ENCODE measurements around the gene RARRES2.

RARRES2 gene

DNA sequence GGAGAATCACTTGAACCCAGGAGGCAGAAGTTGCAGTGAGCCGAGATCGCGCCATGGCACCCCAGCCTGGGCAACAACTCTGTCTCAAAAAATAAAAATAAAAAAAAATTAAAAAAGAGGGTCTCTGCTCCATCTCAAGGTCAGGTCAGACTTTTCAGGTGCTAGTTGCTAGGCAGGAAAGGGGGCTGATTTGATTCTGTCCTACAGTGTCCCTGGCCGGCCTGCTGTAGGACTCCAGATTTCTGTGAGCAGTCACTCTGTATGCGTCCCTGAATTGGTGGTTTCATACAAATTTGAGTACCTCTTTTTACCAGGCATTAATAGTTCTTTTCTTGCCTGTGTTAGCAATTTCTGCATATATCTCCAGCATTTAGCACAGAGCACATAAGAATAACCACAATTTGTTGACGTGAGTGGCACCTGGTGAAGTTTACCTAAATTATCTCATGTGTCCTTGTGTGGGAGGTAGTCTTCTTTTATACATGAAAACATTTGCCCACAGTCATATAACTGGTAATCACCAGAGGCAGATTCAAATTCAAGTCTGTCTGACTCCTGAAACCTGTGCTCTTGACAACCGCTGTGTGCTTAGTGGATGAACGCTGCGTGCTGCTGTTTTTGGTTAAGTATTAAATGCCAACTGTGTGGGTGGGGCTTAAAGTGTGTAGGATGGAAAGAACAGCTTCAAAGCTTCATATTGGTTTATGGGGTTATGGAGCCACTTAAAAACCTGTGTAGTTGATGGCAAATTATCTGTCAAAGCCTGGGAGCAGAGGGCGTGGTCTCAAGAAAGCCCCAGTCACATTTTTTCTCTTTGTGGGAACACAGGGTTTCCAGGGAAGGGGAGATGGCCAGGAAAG lies 34.5 kb upstream of the RARRES2 start:
- DNase-seq: no peak

DNA sequence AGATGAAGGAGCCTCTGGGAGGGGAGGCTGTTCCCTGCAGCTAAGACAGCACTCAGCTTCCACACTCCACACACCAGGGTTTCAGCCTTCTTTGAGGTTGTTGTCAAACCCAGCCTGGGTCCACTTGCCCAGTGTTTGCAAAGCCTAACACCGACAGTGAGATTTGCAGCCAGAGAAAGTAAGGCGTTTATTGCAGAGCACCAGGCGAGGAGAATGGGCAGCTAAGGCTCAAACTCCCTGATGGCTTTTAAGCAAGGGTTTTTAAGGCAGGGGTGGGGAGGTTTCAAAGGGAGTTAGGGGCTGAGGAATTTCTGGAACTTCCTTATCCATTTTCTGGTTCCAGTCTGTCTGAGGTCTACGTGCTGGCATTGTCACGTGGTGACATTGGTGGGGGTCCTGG lies 33.0 kb upstream of the RARRES2 start:
- DNase-seq: no peak

DNA sequence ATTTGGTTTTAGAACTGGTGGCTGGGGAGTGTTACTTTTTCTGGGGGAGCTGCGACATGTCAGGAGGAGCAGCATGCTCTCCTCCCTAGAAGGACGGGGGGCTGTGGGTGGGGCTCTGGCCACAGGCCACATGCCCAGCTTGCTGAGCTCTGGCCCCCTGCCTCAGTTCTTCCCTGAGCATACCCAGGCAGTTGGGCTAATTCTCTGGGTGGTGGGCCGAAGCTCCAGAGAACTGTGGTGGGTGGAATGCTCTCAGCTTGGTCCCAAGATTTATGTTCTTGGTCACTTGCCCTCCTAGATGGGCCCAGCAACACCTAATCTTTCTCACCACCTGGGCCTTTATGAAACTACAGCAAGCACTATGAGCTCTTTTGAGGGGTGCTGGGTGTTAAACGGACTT lies 32.6 kb upstream of the RARRES2 start:
- no peak for DNase-seq

DNA sequence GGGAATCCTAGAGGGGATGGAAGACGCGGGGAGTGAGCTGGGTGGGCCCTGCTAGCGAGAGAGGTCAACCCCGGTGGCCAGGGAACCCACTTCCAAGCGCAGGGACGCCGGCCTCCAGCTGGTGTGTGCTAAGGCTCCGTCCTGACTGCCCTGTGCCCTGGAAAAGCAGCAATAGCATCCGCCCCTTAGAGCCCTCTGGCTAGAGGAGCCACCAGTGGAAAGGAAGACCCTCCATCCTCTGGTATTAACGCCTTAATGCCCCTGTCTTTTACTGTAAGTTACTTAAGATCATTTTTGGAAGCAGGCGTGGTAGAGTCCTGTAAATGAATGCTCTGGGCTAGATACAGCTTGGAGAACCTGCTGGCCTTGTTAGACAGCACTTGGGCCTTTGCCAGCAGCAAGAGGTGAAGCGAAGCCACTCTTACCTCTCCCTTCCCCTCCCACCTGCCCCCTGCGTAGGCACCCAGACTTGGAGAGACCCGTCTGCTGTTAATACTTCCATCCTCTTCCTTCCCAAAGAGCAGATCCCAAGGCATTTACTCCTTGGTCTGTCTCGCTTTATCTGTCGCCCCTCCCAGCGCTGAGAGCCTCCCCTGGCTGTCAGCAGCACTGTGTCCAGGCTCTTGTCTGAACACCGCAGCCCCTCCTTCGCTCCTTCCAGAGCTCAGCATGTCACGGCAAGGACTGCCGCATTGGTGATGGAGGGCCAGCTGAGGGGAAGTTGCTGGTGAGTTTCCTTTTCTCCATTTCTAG lies 31.8 kb upstream of the RARRES2 start:
- DNase-seq: no peak

DNA sequence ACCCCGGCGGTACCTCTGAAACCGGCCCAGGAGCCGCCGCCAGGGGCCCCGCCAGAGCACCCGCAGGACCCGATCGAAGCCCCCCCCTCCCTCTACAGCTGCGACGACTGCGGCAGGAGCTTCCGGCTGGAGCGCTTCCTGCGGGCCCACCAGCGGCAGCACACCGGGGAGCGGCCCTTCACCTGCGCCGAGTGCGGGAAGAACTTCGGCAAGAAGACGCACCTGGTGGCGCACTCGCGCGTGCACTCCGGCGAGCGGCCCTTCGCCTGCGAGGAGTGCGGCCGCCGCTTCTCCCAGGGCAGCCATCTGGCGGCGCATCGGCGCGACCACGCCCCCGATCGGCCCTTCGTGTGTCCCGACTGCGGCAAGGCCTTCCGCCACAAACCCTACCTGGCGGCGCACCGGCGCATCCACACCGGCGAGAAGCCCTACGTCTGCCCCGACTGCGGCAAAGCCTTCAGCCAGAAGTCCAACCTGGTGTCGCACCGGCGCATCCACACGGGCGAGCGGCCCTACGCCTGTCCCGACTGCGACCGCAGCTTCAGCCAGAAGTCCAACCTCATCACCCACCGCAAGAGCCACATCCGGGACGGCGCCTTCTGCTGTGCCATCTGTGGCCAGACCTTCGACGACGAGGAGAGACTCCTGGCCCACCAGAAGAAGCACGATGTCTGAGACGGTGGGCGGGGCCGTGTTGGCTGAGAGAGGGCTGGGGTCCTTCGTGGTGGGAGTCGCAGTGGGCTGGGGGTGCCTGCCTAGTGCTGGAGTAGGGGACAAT lies 31.0 kb upstream of the RARRES2 start:
- no peak for DNase-seq

DNA sequence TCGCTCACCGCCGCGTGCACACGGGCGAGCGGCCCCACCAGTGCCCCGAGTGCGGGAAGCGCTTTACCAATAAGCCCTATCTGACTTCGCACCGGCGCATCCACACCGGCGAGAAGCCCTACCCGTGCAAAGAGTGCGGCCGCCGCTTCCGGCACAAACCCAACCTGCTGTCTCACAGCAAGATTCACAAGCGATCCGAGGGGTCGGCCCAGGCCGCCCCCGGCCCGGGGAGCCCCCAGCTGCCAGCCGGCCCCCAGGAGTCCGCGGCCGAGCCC lies 30.5 kb upstream of the RARRES2 start:
- DNase-seq: no peak

DNA sequence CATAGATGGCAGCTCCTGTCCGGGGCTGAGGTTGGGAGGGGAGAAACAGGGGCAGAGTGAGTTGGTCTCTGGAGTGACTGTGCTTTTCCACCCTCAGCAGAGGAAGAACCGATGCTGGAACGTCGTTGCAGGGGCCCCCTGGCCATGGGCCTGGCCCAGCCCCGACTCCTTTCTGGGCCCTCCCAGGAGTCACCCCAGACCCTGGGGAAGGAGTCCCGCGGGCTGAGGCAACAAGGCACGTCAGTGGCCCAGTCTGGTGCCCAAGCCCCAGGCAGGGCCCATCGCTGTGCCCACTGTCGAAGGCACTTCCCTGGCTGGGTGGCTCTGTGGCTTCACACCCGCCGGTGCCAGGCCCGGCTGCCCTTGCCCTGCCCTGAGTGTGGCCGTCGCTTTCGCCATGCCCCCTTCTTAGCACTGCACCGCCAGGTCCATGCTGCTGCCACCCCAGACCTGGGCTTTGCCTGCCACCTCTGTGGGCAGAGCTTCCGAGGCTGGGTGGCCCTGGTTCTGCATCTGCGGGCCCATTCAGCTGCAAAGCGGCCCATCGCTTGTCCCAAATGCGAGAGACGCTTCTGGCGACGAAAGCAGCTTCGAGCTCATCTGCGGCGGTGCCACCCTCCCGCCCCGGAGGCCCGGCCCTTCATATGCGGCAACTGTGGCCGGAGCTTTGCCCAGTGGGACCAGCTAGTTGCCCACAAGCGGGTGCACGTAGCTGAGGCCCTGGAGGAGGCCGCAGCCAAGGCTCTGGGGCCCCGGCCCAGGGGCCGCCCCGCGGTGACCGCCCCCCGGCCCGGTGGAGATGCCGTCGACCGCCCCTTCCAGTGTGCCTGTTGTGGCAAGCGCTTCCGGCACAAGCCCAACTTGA lies 29.9 kb upstream of the RARRES2 start:
- DNase-seq: no peak

DNA sequence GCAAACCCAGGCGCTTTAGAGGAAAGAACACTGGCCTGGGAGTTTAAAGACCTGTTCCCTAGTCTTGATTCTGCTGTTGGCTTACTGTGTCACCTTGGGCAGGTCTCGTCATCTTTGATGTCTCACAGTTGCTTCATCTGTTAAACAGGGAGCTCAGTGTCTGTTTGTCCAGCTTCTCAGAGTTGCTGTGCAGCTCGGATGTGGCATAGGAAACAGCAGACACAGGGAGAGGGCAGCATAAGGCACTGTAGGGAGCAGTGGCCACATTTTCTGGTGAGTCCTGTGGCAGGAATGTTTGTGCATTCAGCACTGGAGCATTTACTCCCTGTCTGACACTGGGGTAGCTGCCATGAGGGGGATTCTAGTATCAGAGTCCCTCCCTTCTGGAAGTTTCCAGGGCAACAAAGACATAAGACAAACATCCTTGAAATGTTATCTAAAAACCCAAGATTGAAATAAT lies 29.2 kb upstream of the RARRES2 start:
- DNase-seq: no peak

DNA sequence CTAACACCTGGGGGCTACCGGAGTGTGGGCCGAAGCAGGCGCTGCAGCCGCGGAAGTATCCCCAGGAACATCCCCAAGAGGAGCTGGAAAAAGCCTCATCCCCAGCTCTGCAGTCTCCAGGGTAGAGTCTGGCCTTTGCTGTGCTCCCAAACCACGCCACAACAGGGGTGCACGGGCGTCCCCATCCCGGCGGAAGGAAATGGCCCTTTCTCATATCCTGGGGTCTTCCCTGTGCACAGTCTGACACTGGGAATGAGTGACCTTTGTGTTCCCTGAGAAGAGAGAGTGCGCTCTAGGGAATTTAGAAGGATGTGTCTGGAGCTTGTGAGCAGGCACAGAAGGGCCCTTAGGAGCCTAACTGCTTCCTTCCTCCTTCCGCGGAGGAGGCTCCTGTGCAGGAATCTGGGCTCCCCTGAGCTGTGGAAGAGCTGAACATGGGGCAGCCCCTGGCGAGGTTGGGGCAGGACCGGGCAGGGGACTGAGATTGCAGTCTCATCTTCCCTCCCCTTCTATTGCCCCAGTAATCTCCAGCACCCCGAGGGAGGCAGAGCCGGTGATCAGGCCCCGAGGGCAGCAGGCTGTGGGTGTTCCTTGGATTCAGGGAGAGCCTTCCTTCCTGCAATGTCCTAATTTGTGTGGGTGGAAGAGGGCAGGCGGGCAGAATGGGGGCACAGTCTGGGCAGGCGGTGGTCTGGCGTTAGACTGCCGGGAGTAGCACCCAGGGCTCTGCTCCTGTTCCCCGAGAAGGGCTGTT lies 28.5 kb upstream of the RARRES2 start:
- DNase-seq: no peak

DNA sequence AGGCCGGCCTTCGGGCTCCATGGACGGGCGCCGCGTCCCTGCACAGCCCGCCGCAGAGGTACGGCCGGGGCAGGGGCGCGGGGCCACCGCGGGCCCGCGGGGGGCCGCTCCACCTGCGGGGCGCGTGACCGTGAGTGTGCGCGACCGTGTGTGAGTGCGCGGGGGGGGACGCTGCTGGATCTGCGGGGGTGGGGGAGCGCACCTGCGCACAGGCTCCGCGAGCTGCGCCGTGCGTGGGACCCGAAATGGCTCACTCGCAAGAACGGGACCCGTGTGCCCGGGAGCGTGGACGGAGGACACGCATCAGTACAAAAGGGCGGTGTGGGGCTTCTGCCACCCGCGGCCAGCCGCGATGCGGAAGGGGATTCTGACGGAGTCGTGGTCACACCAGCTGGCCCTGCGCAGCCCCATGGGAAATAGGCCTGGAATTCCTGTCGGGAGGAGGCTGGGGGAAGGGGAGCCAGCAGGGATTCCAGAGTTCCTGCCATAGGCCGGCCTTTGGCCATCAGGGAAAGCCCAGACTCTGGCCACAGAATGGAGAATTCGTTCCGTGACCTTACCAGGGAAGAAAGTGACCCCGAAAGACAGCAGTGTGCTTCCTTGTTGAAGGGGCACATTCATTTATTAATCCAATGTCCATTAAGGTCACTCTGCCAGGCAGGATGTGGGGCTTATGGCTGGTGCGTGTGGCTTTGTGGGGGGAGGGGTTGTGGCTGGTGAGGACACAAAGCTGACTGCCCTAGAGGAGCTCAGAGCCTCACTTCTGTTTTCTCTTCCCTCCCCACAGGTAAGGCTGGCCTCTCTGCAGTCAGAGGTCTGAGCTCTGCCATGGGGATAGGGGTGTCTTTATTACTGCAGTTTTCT lies 27.7 kb upstream of the RARRES2 start:
- peak; percentile 15 for DNase-seq

DNA sequence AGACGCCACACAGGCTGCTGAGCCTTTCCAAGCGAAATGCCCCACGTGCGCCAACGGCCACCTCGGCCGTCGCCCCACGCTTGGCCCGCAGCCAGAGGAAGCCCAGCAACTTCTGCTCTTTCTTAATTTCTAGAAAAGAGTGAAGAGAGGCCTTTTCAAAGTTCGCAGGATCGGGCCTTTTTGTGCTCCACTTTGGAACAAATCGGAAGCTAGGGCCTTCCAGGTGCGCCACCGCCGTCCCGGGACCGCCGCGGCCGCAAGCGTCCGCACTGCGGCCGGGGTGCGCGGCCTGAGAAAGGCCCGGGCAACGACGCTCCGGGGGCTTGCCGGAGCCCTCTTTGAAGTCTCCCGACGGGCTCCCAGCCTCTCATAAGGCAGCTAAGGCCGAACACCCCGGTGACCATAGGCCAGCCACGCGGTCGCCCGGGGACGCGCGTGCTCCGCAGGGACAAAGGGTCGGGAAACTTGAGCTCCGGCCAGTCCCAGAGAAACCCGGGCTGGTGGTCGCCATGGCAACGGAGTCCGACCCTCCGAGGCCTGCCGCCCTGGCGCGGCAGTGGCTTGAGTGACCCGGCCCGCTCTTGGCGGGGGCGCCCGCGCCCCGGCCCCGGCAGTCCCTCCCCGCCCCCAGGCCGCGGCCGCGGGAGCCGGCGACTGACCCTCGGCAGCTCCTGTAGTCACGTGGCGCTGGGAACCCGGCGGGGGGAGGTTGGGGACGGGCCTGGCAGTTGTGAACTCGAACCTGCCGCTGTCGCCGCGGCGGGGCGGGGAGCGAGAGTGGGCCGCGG lies 26.9 kb upstream of the RARRES2 start, which contains the start of gene REPIN1:
TSS of gene REPIN1 (plus strand) at position 727 of the 788 bp plus-strand sequence. CDS start 890 bp downstream, outside the sequence.
- DNase-seq: peak; percentile 76

DNA sequence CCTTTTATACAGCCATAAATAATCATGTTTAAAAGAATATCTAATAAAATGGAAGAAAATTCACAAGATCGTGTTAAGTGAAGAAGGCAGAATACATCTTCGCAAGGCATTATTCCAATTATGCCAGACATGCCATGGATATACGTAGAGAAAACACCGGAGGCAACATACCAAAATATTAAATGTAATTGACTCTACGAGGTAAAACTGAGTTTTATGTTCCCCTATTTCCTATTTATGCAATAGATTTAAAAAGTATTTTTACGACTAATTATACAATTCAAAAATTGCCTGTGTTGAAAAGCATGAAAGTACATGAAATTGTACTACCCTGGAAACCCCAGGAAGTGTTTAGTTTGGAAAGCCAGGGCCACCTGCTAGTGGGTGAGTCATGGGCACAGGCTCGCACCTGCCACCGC lies 26.3 kb upstream of the RARRES2 start:
- no peak for DNase-seq

DNA sequence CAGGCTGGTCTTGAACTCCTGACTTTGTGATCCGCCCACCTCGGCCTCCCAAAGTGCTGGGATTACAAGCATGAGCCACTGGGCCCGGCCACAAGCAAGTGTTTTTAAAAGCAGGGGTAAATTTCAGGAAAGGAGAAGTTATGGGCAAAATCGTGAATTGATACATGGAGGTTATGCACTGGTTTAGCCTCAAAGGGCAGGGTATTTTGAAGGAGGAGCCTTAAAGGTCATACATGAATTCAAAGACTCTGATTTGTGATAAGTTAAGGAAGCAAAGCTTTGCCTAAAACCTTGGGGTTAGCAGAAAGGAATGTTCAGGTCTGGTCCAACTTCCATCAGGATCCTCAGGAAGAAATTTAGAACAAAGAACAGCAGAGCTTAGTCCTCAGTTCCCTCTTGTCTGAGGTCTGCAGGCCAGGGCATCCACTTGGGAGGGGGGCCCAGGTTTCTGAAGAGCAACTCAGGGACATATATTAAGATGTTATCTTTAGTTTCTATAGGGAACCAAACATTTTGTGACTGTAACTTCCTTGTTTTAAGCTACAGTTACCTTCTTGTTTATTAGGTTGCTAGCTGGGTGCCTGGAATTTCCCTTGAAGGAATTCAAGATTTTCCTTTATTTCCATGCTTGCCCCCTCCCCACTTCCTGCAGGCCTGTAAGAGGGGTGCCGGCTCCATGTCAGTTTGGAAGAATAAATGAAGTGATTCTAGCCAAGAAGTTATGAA lies 24.4 kb upstream of the RARRES2 start:
- DNase-seq: no peak

DNA sequence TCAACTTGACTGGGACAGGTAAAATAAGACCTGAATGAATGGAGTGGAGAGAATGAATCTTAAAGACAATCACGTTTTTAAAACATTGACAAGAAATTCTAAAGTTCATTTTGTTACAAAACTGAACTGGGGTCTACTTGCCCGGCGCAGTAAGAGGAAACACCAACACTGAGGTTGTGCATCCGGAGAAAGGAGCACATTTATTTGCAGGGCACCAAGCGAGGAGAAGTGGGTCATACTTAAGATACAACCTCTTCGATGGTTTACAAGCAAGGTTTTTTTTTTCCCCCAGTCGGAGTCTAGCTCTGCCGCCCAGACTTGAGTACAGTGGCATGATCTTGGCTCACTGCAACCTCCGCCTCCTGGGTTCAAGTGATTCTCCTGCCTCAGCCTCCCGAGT lies 23.8 kb upstream of the RARRES2 start:
- no peak for DNase-seq

DNA sequence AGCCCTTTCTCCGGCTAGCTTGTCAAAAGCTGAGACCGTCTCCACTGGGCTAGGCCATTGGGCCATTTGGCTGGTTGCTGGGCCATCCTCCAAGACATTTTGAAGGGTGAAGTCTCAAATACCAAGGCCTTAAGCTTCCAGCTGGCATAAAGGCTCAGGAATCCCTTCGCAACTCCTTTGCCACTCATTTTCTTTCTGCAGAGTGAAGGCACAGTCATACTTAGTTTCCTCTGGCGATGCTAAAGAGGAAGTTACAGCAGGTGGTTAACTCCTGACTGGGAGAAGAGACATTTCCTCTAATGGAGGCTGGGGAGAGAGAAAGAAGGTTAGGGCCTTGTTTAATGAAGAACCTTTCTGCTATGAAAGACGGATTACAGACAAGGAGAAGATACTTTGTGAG lies 22.4 kb upstream of the RARRES2 start:
- no peak for DNase-seq

DNA sequence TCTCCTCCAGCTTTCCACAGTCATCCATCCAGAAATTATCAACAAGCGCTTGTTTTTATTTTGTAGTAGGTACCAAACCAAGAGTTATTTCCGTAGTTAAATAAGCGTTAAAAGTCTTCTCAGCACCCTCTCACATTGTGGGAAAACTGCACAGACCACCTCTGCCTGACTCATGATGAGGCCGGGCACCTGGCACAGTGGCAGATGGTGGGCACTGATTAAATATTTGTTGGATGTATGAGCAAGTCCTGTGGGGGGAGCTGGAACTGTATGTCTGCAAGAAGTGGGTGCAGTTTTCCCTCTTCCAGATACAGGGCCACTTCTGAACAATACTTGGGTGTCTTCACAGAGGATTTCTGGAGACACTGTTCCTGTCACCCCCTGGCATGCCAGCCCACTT lies 21.9 kb upstream of the RARRES2 start:
- no peak for DNase-seq

DNA sequence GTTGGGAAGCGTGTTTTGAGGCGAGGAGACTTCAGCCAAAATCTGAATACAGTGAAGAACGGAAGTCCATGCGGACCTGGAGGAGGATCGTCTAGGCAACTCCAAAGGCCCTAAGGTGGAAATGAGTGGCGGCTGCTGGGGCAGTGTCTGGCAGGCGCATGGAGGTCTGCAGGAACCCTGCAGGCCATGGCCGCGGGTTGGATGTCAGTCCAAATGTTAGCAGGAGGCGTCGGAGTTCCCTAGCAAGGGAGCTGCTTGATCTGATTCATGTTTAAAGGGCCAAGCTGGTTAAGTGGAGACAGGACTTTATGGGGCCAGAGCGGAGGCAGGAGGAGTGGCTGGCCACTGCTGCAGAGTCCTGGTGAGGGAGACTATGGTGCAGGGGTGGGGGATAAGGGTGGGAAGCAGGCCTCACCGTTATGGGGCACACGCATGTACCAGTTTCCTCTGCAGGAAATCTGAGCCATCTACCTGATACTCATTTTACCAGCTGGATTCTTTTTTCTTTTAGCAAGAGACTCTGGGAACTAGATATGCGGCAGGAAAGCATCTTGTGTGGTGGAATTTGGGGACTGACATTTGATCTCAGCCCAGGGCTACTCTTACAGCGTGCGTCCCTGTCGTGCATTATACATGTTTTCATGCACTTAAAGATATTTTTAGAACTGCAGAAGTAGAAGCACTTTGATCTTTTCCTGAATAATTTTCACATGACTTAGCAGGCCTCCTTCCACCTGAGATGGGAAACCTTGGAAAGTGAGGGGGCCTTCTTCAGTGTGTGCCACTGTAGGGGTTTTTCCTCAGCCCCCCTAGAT lies 20.6 kb upstream of the RARRES2 start:
- no peak for DNase-seq

DNA sequence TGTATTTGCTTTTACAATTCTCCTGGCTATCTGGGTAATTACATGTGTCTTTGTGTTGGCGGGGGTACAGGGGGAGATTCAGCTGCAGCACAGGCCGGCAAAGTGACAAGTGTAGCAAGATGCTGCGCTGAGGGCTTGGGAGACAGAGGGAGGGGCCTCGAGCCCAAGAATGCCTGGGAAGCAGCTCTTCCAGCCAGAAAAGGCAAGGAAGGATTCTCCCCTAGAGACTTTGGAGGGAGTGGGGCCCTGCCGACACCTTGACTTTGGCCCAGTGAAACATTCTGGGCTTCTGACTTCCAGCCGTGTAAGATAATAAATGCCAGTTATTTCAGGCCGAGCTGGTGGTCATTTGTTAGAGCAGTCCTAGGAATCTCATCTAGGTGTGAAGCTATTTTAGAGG lies 20.0 kb upstream of the RARRES2 start:
- DNase-seq: no peak
